SH-SY5Y (cell line): Measurements from ENCODE around the gene PHLPP2.

Experiments used
- GATA2 ChIP-seq: IDR thresholded peaks from 2 replicates; pipeline ENCODE4 v1.6.1; 2011; ENCODE audit warnings: mild to moderate bottlenecking, low read depth, low read length
- GATA3 ChIP-seq: IDR thresholded peaks from 2 replicates; pipeline ENCODE4 v1.6.1; 2011; ENCODE audit warnings: low read depth, mild to moderate bottlenecking, low read length, moderate library complexity

GRCh38 chr16:71746442-71747046 is 22.0 kb upstream of the PHLPP2 start:
- TF ChIP-seq GATA3 (no peak), GATA2 (no peak)
